ENCODE data around the gene CALML6. TPM values are rescaled to one million over a fixed set of nuclear protein-coding genes. Genes with fewer than 3 reads are reported as not detected.

Gene CALML6
- total RNA-seq, 1 experiment from 2014 or later: 0.23 TPM

DNA sequence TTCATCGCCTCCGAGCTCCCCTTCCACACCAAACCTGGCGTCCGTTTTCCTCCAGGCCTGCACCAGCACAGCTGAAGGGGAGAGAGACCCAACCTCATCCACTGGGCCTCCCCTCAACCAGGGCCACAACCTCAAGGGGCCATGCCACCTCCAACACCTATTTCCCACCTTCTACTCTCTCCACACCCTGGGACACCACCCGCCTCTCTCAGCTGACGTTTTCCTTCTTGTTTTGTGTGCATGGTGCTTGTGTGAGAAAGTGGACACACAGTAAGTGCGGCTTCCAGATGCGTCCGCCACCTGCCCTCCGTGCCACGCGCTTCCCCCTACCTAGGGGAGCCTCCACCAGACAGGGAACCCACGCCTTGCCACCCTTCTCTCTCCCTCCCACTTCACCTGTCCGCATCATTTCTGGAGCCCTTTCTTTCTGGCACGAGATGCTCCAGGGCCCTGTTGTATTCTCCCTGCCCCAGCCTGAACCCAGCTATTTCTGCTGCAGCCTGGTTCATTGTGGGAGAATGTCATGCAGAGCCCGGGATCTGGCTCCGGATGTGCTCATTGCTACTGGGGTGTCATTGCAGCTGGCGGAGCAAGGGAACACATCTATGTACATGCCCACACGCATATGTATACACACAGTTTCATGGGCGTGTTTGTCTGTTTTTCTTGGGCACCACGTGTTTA, 22.8 kb upstream of the CALML6 start:
- DNase-seq (ENCODE audit: low read depth): no peak

DNA sequence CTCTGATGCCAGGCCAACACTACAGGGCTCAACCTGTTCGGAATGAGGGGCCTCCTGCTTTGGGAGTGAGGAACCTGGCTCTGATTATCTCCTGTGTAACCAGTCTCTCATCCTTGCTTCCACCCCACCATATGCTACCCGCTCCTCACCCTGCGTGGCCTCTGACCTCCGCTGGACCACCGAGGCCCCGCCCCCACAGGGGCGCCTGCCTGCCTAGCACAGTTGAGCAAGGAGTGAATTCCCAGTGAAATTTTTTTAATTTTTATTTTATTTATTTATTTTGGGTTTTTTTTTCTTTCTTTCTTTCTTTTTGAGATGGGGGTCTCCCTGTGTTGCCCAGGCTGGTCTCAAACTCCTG, 22.3 kb upstream of the CALML6 start:
- no peak for DNase-seq (ENCODE audit: low read depth)

DNA sequence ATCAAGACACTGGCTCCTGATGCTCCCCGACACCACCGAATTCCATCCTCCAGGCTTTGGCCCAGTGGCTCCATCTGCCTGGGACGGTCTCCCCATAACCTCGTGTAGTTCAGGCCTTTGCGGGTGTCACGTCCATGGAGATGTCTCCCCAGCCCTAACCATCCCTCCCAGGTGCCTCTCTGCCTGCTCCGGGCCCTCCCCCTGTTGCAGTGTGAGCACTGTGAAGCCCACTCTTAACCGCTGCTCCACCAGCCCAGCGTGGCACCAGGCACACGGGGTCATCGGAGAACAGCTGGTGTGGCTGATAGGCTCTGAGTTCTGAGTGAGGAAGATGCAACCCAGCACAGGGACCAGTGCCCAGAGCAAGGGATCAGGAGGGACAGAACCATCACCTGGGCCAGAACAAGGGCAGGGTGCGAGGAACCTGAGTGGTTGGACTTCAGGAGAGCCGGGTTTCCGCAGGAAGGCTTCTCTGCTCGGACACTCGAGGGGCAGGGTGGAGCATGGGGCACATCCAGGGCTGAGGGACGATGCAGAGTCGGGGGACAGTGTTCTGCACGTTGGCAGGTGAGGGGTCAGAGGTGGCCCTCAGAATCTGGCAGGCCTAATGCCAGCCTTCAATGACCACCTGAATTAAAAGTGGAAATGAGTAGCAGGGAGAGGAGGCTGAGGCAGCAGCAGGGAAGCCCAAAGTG, 21.6 kb upstream of the CALML6 start:
- no peak for DNase-seq (ENCODE audit: low read depth)

DNA sequence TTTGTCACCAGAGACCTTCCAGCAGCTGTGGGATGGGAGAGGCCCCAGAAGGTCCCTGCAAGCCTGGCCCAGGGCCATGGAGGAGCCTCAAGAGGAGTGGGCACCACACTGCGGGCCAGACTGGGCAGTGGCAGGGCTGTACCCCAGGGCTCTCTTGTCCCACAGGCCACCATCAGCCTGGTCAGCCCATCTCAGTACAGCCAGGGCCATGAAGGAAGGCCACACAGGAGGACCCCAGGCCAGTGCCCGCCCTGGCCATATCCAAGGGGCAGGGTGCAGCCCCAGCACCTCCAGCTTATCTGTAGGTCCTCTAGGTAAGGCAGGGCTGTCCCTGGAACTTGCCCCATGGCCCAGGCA, 21.1 kb upstream of the CALML6 start:
- no peak for DNase-seq (ENCODE audit: low read depth)

DNA sequence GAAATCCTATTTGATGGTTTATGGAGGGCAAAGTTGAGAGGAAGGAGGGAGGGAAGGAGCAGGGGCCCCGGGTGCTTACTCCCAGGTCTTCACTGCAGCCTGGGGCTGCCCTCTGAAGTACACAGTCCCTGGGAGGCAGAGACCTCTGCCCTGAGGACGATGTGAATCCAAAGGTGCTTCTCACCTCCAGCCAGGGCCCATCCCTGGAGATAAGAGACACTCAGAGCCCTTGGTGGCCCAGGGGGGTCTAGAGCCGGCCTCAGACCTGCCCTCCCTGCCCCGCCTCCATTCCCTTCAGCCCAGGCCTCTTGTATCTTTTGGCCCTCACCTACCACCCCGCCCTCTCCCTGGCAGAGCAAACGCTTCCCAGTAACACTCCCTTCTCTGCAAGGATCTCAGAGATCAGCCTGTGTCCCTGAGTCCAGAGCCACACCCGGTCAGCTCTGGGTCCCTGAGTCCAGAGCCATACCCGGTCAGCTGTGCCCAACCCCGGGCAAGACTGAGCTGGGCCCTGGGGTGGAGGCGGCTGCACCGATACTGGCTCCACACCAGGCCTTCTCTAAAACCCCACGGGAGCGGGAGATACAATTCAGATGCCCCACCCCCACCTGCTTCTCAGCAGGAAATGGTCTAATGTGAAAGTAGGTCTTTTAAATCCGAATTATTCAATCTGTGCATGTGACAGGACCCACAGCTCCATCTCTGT, 20.6 kb upstream of the CALML6 start:
- no peak for DNase-seq (ENCODE audit: low read depth)

DNA sequence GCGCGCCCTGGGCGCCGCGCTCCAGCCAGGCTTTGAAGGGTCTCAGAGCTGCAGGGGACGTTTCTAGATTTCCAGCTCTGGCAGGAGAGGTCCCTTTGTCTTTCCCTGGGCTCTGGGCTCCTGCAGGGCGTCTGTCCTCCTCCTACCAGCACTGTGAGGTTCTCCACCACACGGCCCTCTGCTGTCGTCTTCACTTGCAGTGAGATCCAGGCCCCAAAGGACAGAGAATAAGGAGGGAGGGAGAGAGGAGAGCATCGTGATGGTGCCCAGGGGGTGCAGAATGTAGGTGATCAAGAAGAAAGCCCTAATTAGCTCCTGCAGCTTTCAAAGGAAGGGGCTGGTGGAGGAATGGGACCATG, 20.0 kb upstream of the CALML6 start:
- DNase-seq (ENCODE audit: low read depth): no peak

DNA sequence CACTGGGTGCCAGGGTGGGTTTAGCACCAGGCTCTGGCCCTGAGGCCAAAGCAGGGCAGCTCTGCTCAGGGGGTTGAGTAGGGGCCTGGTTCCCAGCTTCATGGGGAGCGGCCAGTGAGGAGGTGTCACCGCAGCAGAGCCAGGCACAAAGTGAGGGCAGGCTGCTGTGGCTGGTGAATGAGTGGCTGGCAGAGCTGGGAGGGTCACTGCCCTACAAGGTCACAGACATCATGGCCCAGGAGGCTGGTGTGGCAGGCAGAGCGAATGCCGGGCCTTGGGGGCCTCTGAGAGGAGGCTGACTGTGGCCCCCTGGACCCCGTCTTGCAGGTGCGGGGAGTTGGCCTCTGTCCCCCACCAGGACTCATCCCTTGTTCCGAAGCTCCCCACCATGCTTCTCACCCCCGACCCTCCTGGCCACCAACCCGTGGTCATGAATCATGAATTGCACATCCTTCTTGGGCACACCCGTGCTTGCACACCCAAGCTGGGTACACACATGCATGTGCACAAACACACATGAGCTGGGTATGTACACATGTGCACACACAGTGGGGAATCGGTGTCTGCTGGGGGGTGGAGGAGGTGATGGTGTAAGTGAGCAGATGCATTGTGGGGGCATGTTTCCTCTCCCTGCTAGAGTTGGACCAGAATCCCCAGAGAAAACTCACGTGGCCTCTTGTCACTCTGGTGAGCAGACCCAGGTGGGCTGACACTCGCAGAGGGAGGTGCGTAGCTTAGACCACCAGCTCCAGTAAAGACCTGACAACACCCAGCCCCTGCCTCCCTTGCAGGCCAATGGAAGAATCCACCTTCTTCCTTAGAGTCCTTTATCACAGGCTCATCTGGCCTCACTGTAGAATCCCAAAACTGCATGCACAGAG, 19.4 kb upstream of the CALML6 start:
- no peak for DNase-seq (ENCODE audit: low read depth)

DNA sequence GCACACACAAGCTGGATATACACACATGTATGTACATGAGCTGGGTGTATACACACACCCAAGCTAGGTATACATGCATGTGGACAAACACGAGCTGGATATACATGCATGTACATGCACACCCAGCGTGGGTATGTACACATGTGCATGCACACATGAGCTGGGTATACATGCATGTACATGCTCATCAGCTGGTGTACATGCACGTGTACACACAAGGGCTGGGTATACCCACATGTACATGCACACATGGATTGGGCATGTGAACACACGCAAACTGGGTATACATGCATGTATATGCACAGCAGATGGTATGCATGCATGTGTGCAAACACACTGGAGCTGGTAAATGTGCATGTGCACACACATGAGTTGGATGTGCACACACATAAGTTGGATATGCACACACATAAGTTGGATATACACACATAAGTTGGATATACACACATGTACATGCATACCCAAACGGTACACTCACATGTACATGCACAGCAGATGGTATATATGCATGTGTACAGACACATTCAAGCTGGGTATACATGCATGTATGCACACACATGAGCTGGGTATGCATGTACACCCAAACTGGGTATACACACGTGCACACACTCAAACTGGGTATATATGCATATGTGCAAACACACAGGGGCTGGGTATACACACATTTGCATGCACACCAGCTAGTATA, 16.7 kb upstream of the CALML6 start:
- no peak for DNase-seq (ENCODE audit: low read depth)

DNA sequence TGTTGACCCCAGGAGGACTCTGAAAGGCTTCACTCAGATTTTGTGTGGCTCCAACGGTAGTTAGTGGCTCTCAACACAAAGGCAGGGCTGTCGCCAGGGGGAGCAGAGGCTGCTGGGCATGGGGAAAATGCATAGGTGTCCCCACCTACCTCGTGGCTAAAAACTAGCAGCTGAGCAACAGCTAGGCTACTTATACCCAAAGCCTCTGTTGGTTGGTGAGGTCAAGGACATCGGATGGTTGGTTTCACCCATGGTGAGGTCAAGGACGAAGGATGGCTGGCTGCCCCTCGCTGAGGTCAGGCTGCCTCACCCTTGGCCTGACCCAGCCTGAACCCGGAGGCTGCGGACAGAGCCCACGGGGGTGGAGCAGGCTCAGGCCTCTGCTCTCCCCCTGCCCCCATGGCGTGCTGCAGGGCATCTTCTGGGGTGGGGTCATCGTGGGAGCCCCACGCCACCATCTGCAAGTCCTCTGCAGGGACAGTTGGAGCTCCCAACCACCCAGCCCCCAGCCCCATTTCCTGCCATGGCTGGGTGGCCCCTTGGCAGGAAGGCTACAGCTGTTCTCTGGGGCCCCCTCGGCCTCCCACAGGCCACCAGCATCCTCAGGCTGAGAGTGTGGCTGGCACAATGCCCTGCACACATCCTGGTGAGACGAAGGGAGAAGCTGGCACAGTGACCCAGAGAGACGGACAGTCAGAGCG, 15.6 kb upstream of the CALML6 start:
- no peak for DNase-seq (ENCODE audit: low read depth)

DNA sequence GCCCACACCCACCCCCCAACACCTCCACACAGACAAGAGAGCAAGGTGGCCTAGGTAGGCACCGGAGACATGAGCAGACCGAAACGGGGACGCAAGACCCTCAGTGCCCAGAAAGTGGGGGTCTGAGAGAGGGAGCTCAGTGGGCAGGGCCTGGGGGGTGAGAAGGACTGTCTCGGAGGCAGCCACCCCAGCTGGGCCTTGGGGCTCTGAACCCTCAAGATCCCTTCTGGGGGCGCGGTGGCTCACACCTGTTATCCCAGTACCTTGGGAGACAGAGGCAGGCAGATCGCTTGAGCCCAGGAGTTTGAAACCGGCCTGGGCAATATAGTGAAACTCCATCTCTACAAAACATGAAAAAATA, 15.1 kb upstream of the CALML6 start:
- DNase-seq (ENCODE audit: low read depth): no peak

DNA sequence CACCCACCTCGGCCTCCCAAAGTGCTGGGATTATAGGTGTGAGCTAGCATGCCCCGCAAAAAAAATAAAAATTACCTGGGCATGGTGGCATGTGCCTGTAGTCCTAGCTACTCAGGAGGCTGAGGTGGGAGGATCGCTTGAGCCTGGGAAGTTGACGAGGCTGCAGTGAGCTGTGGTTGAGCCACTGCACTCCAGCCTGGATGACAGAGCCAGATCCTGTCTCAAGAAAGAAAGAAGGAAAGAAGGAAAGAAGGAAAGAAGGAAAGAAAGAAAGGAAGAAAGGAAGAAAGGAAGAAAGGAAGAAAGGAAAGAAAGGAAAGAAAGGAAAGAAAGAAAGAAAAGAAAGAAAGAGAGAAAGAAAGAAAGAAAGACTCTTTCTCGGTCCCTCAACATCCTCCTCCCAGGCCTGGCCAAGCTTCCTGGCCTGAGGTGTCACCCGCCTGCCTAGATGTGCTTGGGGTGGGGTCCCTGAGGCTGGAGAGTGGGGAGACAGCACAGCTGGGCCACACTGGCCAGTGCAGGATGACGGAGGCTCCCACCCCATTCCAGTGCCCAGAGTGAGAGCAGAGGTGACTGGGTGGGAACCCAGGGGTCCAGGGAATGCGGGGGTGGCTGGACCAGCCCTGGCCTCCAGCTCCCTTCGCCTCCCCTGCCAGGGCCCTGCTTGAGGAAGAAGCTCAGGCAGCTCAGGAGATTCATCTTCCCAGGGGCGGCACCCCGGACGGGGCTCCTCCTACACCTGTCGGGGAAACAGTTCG, 14.0 kb upstream of the CALML6 start:
- no peak for DNase-seq (ENCODE audit: low read depth)

DNA sequence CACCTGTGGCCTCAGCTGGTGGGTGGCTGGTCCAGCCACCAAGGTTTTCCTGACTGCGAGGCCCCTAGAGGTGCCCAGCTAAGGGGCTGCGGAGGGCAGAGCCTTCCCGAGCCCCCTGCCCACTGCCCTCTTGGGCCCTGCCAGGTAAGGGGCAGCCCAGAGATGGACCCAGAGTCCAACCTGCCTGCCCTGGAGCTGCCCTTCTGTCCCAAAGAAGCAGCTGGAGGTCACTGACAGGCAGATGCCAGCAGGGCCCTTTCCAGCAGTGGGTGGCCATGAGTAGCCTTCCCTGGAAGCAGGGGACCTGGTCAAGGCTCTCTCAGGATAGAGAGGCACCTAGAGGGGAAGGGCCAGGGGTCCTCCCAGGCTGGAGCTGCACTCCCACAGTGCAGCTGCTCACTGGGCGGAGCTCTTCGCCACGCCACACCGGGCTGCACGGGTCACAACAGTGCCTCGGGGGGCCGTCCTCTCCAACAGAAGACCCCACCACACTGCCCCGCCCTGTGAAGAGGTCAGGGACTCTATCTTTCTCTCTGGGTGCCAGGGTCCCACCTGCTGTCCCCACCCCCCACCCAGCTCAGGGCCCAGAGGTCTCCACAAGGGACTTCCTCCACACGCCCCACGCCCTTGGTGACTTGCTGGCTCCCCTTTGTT, 13.3 kb upstream of the CALML6 start:
- DNase-seq (ENCODE audit: low read depth): no peak

DNA sequence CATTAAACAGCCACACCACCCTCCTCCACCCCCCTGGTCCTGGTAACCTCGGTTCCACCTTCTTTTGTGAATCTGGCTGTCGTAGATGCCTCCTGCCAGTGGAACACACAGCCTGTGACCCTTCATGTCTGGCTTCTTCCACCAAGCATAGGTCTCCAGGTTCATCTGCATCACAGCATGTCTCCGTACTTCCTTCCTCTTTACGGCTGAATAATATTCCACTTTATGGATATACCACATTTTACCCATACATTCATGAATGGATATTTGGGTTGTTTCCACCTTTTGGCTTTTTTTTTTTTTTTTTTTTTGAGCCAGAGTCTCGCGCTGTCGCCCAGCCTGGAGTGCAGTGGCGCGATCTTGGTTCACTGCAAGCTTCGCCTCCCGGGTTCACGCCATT, 11.8 kb upstream of the CALML6 start:
- DNase-seq (ENCODE audit: low read depth): no peak

DNA sequence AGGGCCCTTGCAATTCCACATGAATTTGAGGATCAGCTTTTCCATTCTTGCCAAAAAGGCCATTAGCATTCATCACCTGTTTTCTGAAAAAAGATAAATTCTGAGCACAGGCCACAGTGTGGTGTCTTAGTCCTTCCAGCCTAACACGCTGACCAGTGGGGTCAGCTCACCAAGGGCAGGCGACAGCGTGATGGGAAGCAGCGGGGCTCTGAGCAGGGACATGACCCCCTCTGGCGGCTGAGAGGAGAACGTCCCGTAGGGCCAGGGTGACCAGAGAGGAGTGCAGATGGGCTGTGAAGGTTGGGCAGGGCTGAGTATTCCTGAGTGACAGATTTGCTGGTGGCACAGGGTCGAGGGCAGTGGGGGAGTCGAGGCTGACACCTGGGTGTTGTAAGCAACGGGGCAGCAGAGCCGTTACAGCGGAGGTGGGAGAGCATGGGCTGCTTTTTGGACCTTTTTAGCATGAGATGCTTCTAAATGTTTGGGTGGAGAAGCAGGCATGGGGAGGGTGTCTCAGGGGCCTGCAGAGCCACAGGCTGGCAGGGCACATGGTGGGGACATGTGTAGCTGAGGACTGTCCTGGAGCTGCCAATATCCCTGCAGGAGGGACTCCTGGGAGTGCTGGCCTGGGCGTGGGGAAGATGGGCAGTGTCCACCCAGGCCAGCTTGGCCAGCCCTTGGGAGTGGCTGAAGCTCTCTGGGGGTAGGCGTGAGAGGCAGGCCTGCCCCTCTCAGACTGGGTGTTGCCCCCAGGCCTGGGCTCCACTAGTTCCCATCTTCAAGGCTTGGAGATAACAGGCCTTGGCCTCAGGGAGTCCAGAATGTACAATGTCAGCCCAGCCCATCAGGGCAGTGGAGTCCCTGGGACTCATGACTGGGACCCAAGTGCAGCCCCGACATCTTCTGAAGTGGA, 8.6 kb upstream of the CALML6 start:
- peak; percentile 83 for DNase-seq (ENCODE audit: low read depth)

DNA sequence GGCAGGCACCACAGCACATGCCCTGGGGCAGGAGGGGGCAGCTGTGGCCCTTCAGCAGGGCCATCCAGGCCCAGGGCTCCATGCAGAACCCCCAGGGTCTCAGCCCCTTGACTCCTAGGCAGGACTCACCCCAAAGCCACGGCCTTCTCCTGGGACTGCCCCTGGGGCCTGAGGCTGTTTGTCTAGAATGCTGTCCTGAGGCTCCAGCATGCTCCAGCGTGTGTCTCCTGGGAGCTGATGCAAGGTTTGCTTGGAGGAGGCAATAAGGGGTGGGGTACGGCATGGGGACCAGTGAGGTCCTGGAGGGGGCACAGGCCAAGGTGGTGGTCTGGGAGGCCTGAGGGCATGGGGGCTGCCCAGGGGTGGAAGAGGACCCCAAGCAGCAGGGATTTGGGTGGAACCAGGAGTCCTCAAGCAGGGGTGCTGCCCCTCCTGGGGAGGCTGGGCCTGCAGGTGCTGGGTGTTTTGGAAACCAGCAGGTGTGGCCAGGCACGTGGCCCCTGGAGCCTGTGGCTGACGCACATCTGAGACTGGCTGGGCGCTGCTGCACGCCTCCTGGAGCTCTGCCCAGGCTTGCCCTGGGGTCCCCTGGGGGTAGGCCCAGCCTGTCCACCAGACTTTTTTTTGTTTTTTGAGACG, 7.8 kb upstream of the CALML6 start:
- DNase-seq (ENCODE audit: low read depth): peak; percentile 18

DNA sequence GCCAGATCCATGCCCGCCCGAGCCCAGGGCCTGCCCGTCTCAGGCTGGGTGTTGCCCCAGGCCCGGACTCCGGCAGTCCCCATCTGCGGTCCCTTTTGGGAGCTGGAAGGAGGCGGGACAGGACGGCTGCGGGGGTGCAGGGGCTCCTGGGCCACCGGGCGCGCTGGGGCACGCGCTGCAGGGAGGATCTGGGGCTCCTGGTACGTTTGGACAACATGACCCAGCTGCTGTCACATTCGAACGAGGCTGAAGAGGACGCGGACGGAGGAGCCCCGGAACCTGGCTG, 6.6 kb upstream of the CALML6 start:
- DNase-seq (ENCODE audit: low read depth): no peak

DNA sequence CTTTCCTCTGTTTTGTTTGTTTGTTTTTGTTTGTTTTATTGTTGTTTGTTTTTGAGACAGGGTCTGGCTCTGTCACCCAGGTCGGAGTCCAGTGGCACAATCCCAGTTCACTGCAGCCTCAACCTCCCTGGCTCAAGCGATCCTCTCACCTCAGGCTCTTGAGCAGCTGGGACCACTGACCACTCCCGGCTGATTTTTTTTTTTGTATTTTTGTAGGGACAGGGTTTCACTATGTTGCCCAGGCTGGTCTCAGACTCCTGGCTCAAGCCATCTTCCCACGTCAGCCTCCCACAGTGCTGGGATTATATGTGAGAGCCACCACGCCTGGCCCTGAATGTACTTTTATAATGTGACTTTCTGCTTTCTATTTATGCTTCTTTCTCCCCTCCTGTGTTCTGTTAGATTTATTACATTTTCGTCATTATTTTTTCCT, 5.0 kb upstream of the CALML6 start:
- no peak for DNase-seq (ENCODE audit: low read depth)

DNA sequence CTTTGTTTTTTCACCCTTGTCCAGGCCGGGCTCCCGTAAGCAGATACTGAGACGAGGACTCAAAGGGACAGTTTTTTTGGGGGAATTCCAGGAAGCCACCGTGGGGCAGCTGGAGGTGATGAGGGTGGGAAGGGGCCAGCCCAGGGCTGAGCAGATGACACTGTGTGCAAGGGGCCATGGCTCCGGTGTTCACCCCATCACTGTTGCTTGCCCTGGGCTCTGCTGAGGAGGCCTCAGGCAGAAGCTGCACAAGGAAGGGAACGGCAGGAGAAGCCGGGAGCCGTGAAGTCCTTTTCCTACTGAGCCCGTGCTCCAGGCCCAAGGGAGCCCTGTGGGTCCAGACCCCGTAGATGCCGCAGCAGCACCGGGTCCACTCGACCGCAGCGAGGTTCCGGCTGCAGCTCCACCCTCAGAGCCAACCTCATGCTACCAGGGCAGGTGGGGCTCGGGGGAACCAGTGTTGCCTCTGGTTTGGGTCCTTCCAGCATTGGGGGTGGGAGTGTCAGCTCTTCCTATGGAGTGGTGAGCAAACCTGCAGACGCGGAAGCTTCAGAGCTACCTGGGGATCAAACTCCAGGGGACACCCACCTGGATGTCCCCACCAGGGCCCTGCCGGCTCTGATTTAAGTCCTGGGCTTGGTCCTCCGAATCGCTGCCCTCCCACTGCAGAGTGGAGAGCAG, 4.3 kb upstream of the CALML6 start:
- no peak for DNase-seq (ENCODE audit: low read depth)

Measured in Daoy (cell line).